Lung (tissue), 12 donors: Measurements from ENCODE around the gene PBXIP1. TPM values are rescaled to one million over a fixed set of nuclear protein-coding genes. Genes with fewer than 3 reads are reported as not detected.

ENCODE experiments used
- ATAC-seq: fragments of 200-7000 bp; cut with Tn5 transposase; one replicate; pipeline ENCODE4 v1.9.1; 2020; ENCODE audit warnings: moderate number of reproducible peaks; ENCODE audit not compliant: insufficient read depth, low FRiP score
- DNase-seq, 3 donors: peaks; one replicate each; pipeline ENCODE4 v3.0.0-alpha.2; 2013 to 2017
- H3K27ac ChIP-seq, 2 donors: one replicate each; pipeline ENCODE4 v1.5.1; 2013; ENCODE audit warnings: mild to moderate bottlenecking in 2 of 2, moderate library complexity in 2 of 2, control low read depth in 1 of 2, inconsistent platforms in 1 of 2, low read depth in 1 of 2, low read length in 1 of 2
- H3K27me3 ChIP-seq, 3 donors: one replicate each; pipeline ENCODE4 v1.5.1; 2013; ENCODE audit warnings: low read length in 2 of 3; ENCODE audit not compliant: control insufficient read depth in 3 of 3, insufficient read depth in 3 of 3
- H3K36me3 ChIP-seq, 4 donors: one replicate each; pipeline ENCODE4 v1.5.1; 2013; ENCODE audit warnings: low read length in 4 of 4, mild to moderate bottlenecking in 1 of 4, moderate library complexity in 1 of 4; ENCODE audit not compliant: control insufficient read depth in 4 of 4, insufficient read depth in 4 of 4
- H3K4me1 ChIP-seq, 5 donors: one replicate each; pipeline ENCODE4 v1.5.1; 2013; ENCODE audit warnings: low read length in 5 of 5, mild to moderate bottlenecking in 2 of 5, moderate library complexity in 1 of 5; ENCODE audit not compliant: control insufficient read depth in 5 of 5, insufficient read depth in 5 of 5
- H3K4me3 ChIP-seq: one replicate; pipeline ENCODE4 v1.5.1; 2013; ENCODE audit warnings: mild to moderate bottlenecking, control low read depth, moderate library complexity
- H3K9ac ChIP-seq, 2 donors: one replicate each; pipeline ENCODE4 v1.5.1; 2013; ENCODE audit warnings: low read length in 2 of 2, control low read depth in 1 of 2; ENCODE audit not compliant: insufficient read depth in 1 of 2
- H3K9me3 ChIP-seq, 4 donors: one replicate each; pipeline ENCODE4 v1.5.1; 2013; ENCODE audit warnings: low read length in 3 of 4, mild to moderate bottlenecking in 1 of 4, moderate library complexity in 1 of 4; ENCODE audit not compliant: control insufficient read depth in 4 of 4, insufficient read depth in 3 of 4
- WGBS, 2 donors: extraction: QIAGEN DNeasy Blood & Tissue Kit; methylation state at CpG; one replicate each; pipeline ENCODE4 v1.1.7; 2013; 5-methylcytosine and 5-hydroxymethylcytosine counted together
- polyA plus RNA-seq, 2 donors: library from polyadenylated mRNA; stranded (reverse); fragments of 200-250 nt; gene quantifications; one replicate each; pipeline ENCODE4 v1.2.1, GENCODE V29; 2013
- total RNA-seq, 2 donors: library from RNA; depleted of rRNA in 1 of 2; stranded (reverse); fragments of >200 nt in 1 of 2; gene quantifications; one replicate each; pipeline ENCODE4 v1.2.1, GENCODE V29; 2014 to 2021
- TF ChIP-seq, protein P1 (sequence below): IDR thresholded peaks from 2 replicates; pipeline ENCODE4 v1.5.1; 2012; ENCODE audit warnings: mild to moderate bottlenecking; ENCODE audit errors: control extremely low read depth, extremely low read depth
- donor health status: control.
- donor health status: control.
- donor health status: Bipolar disorder and iron deficiency.
- donor health status: healthy.
- donor health status: DM: yes; HTN: yes; CAD: no.

The PBXIP1 gene
- total and polyA plus RNA-seq, 4 donors = 32.8 to 178 (median 35.3) TPM

DNA sequence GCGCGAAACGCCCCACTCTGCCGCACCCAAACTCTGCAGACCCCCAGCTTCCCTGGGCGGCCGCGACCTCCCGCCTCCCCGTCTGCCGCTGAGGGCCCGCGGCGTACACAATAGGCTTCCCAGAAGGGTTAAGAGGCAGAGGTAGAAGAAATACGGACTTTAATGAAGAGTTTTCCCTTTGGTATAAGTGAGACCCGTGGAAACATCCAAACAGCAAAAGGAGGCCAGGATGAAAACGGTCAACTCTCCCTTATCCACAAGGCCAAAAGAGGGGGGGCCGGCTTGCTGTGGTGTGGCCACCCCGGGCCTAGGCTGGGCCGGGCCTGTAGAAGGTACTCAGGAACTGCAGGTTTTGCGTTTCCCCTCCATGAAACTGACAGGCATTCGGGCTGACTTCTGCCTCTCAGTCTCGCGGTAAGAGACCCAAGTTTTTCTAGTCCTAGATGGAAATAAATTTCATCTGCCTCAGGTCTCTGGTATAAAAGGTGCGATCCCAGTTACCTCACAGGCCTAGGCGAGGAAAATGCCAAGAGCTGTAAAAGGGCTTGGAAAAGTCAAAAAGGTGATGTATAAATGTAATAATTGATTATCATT, 6.4 kb upstream of the PBXIP1 start:
- H3K36me3 ChIP-seq = peaks cover 15 to 41% (median 32%) of the 10 kb centered on the region in 4 donors
- H3K9ac ChIP-seq = peak overlapping the region; percentile 76 to 77
- DNase-seq (peak in 1 of 3 donors; percentile 39), ATAC-seq (no peak)
- no peaks in the 10 kb centered on the region for H3K27me3 ChIP-seq
- WGBS, 2 donors = 3 to 4% methylated on average over 25 of the region's 25 CpGs
- H3K4me3 ChIP-seq = peak overlapping the region; percentile 88
- peak overlapping the region; percentile 99 for H3K27ac ChIP-seq
- TF ChIP-seq, protein P1, sequence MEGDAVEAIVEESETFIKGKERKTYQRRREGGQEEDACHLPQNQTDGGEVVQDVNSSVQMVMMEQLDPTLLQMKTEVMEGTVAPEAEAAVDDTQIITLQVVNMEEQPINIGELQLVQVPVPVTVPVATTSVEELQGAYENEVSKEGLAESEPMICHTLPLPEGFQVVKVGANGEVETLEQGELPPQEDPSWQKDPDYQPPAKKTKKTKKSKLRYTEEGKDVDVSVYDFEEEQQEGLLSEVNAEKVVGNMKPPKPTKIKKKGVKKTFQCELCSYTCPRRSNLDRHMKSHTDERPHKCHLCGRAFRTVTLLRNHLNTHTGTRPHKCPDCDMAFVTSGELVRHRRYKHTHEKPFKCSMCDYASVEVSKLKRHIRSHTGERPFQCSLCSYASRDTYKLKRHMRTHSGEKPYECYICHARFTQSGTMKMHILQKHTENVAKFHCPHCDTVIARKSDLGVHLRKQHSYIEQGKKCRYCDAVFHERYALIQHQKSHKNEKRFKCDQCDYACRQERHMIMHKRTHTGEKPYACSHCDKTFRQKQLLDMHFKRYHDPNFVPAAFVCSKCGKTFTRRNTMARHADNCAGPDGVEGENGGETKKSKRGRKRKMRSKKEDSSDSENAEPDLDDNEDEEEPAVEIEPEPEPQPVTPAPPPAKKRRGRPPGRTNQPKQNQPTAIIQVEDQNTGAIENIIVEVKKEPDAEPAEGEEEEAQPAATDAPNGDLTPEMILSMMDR = no peak
- peaks cover 5 to 23% (median 6%) of the 10 kb centered on the region in 5 donors for H3K4me1 ChIP-seq
- H3K9me3 ChIP-seq = no peaks in the 10 kb centered on the region

DNA sequence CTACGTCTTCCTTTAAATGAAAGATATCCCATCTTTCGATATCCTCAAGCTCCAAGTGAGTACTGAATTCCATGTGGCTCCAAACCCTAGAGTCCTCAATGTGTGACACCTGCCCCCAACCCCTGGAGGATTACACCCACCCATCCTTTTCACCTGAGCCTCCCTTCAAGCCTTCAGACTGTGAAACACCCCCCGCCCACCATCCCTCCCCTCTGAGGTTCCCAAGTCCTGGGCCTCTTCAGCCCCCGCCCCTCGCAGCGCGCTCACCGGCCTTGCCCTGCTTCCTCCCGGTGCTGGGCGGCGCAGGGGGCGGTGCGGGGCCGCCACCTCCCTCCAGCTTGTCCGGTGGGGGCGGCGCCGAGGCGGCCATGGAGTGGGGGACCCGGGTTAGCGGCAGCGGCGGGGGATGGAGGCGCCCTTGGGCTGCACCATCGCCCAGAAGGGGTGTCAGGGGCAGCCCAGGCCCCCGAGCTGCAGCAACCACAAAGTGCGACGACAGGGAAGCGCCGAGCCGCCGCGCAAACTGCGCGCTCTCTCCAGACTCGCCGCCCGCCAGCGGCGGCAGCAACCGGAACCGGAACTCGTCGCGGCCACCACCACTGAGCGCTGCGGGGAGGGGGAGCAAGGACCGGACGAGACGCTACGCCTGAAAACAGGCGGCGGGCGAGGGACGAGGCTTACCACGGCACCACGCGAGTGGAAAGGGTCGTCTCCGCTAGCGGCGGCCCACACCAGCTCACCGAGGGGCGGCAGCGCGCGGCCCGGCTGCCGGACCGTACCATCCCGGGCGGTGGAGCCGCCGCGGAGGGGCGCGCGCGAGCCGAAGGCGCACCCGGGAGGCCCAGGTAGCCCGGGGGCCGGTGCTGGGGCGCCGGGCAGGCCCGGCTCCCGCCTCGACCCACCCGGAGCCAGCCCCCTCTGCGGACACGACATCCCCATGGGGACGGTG, 5.6 kb upstream of the PBXIP1 start, which contains the start of gene PYGO2:
Gene PYGO2 (minus strand): TSS at position 576 of the 949 bp plus-strand sequence. CDS start 206 bp downstream, at position 370.
- H3K27ac ChIP-seq = peak within 1 kb of the TSS; percentile 99
- H3K9me3 ChIP-seq = no peaks in the 10 kb centered on the region
- ATAC-seq (peak; percentile 89), DNase-seq (peak; percentile 81 to 87 (median 84))
- WGBS, 2 donors = 0 to 1% methylated on average over 56 to 93 of the region's 93 CpGs
- H3K4me1 ChIP-seq = peaks cover 8 to 31% (median 13%) of the 10 kb centered on the region in 5 donors
- H3K27me3 ChIP-seq = no peaks in the 10 kb centered on the region
- peak within 1 kb of the TSS; percentile 88 for H3K4me3 ChIP-seq
- peaks cover 11 to 38% (median 25%) of the 10 kb centered on the region in 4 donors for H3K36me3 ChIP-seq
- H3K9ac ChIP-seq = peak within 1 kb of the TSS; percentile 76 to 77
- TF ChIP-seq, protein P1 = peak; percentile 27

GRCh38 chr1:154960446-154961136, 4.7 kb upstream of the PBXIP1 start:
- H3K4me1 ChIP-seq = peaks cover 8 to 33% (median 13%) of the 10 kb centered on the region in 5 donors
- peaks cover 8 to 30% (median 19%) of the 10 kb centered on the region in 4 donors for H3K36me3 ChIP-seq
- H3K9me3 ChIP-seq = no peaks in the 10 kb centered on the region
- WGBS, 2 donors = 14 to 23% methylated on average over 10 of the region's 10 CpGs
- peak overlapping the region; percentile 23 to 99 for H3K27ac ChIP-seq
- TF ChIP-seq, protein P1 = no peak
- ATAC-seq (no peak), DNase-seq (no peak)
- H3K9ac ChIP-seq = peak overlapping the region; percentile 19 to 65
- H3K4me3 ChIP-seq = peak overlapping the region; percentile 88
- no peaks in the 10 kb centered on the region for H3K27me3 ChIP-seq
